Omental fat pad (tissue), 4 donors: ENCODE data around the gene MINK1. TPM values are rescaled to one million over a fixed set of nuclear protein-coding genes. Genes with fewer than 3 reads are reported as not detected.

ENCODE experiments used
- ATAC-seq: fragments of 150-250 bp; one replicate; pipeline ENCODE4 v1.9.1; 2016; ENCODE audit warnings: mild to moderate bottlenecking, moderate library complexity; ENCODE audit not compliant: low FRiP score
- DNase-seq: peaks from one replicate; pipeline ENCODE4 v3.0.0-alpha.2; 2019; ENCODE audit warnings: low spot score
- CTCF ChIP-seq, 3 donors: fragments of 450-650 bp; IDR thresholded peaks; one replicate each; pipeline ENCODE4 v1.5.1; 2016 to 2017; ENCODE audit warnings: antibody characterized with exemption in 3 of 3, mild to moderate bottlenecking in 3 of 3, moderate library complexity in 2 of 3
- total RNA-seq, 4 donors: library from RNA; depleted of rRNA; stranded (reverse); fragments of >200 nt; gene quantifications; one replicate each; pipeline ENCODE4 v1.1.0, GENCODE V29; 2016

MINK1 gene
- total RNA-seq, 4 donors from 2014 or later: 24.4 to 57.8 (median 31.9) TPM

DNA sequence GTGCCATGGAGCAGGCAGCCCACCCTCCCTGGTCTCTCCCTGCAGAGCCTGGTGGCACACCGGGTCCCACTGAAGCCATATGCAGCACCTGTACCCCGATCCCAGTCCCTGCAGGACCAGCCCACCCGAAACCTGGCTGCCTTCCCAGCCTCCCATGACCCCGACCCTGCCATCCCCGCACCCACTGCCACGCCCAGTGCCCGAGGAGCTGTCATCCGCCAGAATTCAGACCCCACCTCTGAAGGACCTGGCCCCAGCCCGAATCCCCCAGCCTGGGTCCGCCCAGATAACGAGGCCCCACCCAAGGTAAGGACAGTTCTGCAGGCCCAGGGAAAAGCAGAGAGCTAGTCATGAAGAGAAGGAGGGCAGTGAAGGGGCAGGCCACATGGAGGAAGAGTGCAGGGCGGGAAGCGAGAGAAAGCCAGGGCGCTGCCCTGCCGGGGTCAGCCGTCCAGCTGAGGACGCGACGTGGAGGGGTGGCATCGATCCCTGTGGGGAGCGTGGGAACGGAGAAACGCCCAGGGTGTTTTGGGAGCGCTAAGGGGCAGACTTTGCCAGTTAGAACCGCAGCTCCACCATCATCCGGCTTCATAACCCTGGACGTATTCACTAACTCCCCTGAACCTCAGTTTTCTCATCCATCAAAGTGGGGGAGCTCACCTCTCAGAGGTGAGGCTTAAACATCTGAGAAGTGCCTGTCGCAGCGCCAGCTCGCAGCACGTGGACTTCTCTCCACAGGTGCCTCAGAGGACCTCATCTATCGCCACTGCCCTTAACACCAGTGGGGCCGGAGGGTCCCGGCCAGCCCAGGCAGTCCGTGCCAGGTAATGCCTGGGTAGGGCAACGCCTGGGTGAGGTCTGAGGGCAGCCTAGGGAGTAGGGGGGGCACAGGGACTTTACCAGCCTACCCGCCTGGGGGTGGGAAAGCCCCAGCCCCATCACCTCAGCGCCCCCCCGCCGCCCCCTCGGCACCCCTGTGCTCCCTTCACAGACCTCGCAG, 58.6 kb downstream of the MINK1 start:
- DNase-seq (no peak), ATAC-seq (no peak)
- no peak for TF ChIP-seq CTCF (IDR thresholded peaks at IDR 0.05)

- no peak for ATAC-seq
- no peak for DNase-seq
- TF ChIP-seq CTCF (IDR thresholded peaks at IDR 0.05): no peak
Measured at GRCh38 chr17:4892499-4893221, 59.5 kb downstream of the MINK1 start.

DNA sequence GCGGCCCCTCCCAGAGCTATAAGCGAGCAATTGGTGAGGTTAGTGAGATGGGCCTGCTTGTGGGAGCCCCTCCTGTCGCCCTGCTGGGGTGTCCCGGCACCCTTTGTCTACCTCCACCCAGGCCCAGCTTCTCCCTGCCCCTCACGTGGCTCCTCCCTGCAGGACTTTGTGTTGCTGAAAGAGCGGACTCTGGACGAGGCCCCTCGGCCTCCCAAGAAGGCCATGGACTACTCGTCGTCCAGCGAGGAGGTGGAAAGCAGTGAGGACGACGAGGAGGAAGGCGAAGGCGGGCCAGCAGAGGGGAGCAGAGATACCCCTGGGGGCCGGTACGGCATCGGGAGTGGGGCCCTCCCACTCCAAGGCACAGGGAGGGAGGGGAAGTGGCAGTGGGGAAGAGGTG, 60.1 kb downstream of the MINK1 start:
- no peak for TF ChIP-seq CTCF (IDR thresholded peaks at IDR 0.05)
- ATAC-seq: no peak
- DNase-seq: no peak

- DNase-seq (no peak), ATAC-seq (no peak)
- TF ChIP-seq CTCF (IDR thresholded peaks at IDR 0.05): no peak
Measured at GRCh38 chr17:4893721-4894560, 60.8 kb downstream of the MINK1 start.

DNA sequence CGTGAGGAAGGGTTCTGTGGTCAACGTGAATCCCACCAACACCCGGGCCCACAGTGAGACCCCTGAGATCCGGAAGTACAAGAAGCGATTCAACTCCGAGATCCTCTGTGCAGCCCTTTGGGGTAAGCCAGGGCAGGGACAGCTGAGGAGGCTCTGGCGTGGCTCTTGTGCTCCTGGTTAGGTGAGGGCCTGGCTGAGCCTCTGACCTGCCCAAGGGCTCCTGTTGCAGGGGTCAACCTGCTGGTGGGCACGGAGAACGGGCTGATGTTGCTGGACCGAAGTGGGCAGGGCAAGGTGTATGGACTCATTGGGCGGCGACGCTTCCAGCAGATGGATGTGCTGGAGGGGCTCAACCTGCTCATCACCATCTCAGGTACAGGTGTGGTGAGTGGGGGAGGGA, 62.0 kb downstream of the MINK1 start:
- TF ChIP-seq CTCF (IDR thresholded peaks at IDR 0.05): no peak
- ATAC-seq (no peak), DNase-seq (no peak)

GRCh38 chr17:4895657-4896331, 62.7 kb downstream of the MINK1 start:
- DNase-seq (no peak), ATAC-seq (no peak)
- TF ChIP-seq CTCF (IDR thresholded peaks at IDR 0.05): no peak
